SIG-M5 treated with dmso at 0.1 percent for 504 hours (cell line): ENCODE data around the gene SSR1.
"Not testable (repeated sequence)": the region's sequence is repeated elsewhere in the genome, so short reads cannot be mapped to it uniquely, and the experiment has no call there.

ENCODE experiments used
- DNase-seq: peaks from one replicate; lab custom pipeline; 2025; ENCODE audit not compliant: unreplicated experiment; lab: John Stamatoyannopoulos, UW

The SSR1 gene

DNA sequence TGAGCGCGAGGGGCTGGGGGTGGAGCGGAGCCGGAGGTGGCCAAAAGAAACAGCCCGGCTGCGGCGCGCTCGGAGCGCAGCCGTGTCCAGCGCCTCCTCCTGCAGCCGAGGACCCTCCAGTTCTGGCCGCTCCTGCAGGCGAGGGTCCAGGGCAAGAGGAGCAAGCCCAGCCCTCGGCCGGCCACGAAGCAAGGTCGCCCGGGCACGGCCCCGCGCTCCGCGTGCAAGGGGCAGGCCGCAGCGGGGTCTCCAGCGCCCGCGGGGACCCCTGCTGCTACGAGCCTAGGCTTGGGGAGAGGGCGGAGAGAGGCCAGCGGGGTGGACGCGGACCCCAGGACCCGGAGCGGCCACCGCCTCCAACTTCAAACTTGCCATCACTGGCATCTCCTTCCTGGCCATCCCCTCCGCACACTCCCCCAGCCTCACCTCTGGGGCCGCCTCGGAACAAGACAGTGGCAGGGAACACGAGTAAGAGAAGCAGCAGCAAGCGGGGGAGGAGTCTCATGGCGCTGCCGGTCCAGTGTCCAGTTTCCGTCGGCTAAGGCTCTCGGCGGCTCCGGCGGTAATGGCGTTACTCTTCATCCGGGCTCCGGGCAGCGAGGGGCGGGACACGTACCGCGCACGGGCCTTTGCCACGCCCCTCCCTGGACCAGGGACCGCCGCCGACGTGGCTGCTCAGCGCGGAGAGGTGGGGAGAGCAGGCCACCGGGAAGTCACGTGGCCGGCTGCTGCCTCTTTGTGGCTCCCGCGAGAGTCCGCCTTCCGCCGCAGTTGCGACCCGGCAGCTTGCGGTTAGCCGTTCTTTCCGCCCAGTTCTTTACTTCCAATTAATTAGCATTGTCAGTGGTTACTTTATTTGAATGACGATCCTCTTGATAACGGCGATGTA, at the start of gene SSR1:
Gene SSR1 (minus strand): TSS at position 584 of the 889 bp plus-strand sequence. CDS start 79 bp downstream, at position 505.
- peak; percentile 95 for DNase-seq

DNA sequence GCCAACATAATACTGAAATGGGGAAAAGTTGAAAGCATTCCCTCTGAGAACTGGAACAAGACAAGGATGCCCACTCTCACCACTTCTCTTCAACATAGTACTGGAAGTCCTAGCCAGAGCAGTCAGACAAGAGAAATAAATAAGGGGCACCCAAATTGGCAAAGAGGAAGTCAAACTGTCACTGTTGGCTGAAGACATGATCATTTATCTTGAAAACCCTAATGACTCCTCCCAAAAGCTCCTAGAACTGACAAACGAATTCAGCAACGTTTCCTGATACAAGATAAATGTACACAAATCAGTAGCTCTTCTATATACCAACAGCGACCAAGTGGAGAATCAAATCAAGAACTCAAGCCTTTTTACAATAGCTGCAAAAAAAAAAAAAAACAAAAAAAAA, 38.9 kb upstream of the SSR1 start:
- not testable (repeated sequence) for DNase-seq

- DNase-seq: not testable (repeated sequence)
Observed at GRCh38 chr6:7350591-7350990, 37.6 kb upstream of the SSR1 start.

DNA sequence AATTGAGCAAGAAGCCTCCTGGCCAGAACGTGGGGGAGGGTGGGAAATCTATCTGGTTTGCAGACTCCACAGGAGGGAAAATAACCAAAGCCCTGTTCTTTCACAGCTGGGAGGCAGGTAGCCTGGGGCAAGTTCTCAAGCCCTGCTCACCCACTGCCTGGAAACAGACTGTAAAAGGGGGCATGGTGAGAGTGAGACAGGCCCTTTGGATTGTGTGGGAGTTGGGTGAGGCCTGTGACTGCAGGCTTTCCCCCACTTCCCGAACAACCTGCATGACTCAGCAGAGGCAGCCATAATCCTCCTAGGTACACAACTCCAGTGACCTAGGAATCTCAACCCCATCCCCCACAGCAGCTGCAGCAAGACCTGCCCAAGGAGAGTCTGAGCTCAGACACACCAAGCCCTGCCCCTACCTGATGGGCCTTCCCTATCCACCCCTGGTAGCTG, 34.6 kb upstream of the SSR1 start:
- not testable (repeated sequence) for DNase-seq

DNA sequence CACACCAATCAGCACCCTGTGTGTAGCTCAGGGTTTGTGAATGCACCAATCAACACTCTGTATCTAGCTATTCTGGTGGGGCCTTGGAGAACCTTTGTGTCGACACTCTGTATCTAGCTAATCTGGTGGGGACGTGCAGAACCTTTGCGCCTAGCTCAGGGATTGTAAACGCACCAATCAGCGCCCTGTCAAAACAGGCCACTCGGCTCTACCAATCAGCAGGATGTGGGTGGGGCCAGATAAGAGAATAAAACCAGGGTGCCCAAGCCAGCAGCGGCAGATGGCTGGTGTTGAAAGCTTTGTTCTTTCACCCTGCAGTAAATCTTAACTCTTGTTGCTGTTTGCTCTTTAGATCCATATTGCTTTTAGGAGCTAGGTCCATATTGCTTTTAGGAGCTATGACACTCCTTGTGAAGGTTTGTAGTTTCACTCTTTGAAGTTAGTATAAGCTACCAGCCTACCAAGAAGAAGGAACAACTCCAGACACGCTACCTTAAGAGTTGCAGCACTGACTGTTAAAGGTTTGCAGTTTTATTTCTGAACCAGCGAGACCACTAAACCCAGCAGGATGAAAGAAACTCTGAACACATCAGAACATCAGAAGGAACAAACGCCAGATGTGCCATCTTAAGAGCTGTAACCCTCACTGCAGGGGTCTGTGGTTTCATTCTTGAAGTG, 31.9 kb upstream of the SSR1 start:
- not testable (repeated sequence) for DNase-seq

DNA sequence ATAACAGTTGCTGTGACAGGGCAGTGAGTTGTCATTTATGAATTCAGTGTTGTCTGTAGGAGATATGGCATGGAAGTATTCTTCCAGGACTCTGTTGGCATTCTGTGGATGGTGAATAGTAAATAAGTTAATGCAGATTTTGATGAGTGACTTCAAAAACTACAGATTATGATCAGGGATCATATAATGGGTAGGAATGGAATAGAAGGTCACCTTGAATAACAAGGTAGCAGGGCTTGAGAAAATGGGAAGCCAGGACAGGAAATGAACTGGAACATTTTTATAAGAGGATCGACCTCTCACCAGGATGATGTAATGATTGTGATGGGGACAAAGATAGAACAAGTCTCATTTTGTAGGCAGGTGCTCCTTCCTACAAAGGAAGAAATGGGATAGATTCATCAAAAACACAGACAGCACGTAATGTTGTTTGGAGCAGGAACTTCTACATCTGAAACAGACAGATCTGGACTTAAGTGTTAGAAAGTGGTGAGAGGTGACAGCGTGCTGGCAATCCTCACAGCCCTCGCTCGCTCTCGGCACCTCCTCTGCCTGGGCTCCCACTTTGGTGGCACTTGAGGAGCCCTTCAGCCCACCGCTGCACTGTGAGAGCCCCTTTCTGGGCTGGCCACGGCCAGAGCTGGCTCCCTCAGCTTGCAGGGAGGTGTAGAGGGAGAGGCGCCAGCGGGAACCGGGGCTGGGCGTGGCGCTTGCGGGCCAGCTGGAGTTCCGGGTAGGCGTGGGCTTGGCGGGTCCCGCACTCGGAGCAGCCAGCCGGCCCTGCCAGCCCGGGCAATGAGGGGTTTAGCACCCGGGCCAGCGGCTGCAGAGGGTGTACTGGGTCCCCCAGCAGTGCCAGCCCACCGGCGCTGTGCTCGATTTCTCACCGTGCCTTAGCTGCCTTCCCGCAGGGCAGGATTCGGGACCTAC, 30.8 kb upstream of the SSR1 start:
- DNase-seq: no peak

GRCh38 chr6:7341989-7342742, 29.2 kb upstream of the SSR1 start:
- DNase-seq: no peak

- DNase-seq: no peak
Observed at GRCh38 chr6:7341271-7341670, 28.3 kb upstream of the SSR1 start.

- peak; percentile 52 for DNase-seq
Observed at GRCh38 chr6:7339007-7339732, 26.2 kb upstream of the SSR1 start.

DNA sequence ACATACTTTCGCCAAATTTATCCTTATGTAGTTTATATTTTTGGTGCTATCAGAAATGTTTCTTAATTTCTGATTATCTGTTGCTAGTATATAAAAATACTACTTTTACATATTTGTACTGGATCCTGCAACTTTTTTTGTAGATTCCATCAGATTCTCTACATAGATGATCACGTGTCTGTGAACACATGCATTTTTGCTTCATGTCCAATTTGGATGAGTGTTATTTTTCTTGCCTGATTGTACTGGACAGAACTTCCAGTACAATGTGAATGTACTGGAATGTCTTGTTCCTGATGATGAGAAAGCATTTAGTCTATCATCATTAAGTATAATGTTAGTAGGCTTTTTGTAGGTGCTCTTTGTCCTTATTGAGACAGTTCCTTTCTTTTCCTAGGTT, 25.0 kb upstream of the SSR1 start:
- DNase-seq: no peak

DNA sequence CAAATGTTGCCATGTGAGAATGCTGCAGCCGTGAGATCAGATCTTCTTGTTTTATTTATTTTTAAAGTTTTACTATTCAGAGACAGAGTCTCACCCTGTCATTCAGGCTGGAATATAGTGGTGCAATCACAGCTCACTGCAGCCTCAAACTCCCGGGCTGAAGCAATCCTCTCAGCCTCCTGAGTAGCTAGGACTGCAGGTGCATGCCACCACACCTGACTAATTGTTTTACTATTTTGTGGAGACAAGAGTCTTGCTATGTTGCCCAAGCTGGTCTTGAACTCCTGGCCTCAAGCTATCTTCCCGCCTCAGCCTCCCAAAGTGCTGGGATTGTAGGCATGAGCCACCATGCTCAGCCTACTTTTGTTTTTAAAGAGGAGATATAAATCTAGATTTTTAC, 22.5 kb upstream of the SSR1 start:
- no peak for DNase-seq

DNA sequence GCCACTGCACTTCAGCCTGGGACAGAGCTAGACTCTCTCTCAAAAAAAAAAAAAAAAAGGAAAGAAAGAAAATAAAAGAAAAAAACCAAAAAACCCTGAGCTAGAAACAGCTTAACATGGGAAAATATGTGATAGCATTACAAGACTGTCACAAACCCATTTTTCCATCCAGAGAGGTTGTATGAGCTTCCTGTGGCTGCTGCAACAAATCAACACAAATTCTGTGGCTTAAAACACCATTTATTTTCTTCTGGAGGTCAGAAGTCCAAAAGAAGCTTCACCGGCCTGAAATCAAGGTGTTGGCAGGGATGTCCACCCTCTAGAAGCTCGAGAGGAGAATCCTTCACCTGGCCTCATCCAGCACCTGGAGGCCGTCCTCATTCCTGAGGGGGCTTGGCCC, 21.7 kb upstream of the SSR1 start:
- no peak for DNase-seq

DNA sequence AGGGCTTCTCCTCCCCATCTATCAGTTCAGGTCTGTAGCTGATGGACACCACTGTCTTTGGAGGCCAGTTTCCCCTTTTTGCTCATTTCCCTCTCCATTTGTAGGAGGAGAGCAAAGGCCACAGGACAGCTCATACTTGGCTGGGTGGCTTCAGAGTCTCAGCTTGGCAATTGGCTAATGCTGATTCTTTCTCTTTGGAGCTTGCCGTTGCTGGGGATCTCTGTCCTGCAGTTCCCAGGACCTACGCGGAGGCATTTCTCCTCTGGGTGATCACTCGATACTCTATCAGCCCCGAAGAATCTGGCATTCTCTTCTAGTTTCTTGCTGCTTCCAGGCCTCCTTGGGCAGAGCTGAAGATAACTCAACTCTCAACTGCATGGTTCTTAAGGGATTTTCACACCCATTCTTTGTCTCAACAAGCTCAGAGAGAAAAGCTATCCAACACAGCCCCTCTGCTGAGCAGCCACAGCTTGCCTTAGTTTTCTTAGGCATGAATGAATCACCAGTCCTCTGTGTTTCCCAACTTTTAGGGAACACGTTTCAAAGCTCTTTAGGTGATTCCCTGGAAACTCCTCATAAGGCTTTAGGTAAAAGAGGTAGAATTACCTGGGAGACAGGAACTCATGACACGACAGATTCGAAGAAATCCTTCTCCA, 19.2 kb upstream of the SSR1 start:
- no peak for DNase-seq

- DNase-seq: no peak
Observed at GRCh38 chr6:7331452-7331851, 18.5 kb upstream of the SSR1 start.

DNA sequence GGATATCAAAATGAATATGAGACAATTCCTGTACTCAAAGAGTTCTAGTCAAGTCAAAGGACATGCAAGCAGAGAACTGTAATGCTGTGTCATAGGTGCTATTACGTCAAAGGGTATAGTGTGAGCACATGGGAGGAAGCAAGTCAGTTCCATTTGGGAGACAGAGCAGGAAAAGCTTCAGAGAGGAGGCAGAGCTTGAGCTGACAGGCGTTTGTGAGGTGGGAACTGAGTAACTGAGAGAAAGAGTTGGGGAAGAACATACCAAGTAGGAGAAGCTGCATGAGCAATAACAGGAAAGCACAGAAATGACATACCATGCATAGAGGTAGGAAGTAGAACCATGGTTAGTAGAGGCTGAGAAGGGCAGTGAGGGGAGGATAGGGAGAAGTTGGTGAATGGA, 15.2 kb upstream of the SSR1 start:
- no peak for DNase-seq

DNA sequence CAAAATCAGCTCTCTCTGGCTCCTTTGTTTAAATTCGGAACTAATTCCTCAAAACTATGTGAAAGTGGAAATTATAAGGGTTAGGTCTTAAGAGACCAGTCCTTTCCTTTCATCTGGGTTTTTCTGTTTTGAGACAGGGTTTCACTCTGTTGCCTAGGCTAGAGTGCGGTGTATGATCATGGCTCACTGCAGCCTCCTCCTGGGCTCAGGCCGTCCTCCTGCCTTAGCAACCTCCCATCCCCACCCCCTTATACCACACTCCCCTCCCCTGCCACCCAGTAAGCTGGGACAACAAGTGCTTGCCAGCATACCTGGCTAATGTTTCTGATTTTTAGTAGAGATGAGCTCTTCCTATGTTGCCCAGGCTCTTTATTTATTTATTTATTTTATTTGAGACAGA, 12.8 kb upstream of the SSR1 start:
- DNase-seq: no peak

- DNase-seq: peak; percentile 95
Observed at GRCh38 chr6:7324520-7324919, 11.5 kb upstream of the SSR1 start.

DNA sequence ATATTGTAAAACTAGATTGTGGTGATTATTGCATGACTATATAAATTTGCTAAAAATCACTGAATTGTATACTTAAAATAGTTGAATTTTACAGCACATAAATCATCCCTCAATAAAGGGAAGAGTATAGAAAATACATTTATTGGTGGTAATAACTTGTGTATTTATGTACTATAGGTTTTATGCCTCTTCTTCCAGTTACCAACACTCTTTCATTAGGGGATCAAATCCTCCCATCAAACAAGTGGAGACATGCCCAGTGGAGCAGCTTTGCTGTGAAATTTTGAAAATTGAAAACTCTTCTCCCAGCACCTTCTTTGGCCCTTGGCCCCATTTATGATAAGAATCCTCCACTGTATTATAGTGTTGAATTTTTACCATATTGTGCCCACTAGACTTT, 10.1 kb upstream of the SSR1 start:
- DNase-seq: no peak

DNA sequence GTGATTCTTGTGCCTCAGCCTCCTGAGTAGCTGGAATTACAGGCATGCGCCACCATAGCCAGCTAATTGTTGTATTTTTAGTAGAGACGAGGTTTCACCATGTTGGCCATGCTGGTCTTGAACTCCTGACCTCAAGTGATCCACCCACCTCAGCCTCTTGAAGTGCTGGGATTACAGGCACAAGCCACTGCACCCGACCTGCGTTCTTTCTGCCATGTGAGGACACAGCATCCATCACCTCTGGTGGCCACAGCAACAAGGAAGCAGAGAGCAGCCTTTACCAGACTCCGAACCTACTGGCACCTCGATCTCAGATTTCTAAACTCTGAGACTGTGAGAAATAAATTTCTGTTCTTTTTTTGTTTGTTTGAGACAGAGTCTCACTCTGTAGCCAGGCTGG, 8.9 kb upstream of the SSR1 start:
- not testable (repeated sequence) for DNase-seq
